Esophagus muscularis mucosa (tissue), 4 donors: ENCODE measurements around the gene NIPBL. TPM values are rescaled to one million over a fixed set of nuclear protein-coding genes. Genes with fewer than 3 reads are reported as not detected.

Source experiments
- DNase-seq: peaks from one replicate; pipeline ENCODE4 v3.0.0-alpha.2; 2017; ENCODE audit errors: extremely low spot score
- H3K27ac ChIP-seq, 4 donors: fragments of 200-600 bp; sonication (generic); replicated peaks in 1 of 4; 1 replicate in 3 of 4; 2 replicates in 1 of 4; pipeline ENCODE4 v1.5.1; 2016 to 2019; ENCODE audit warnings: mild to moderate bottlenecking in 1 of 4
- H3K27me3 ChIP-seq, 4 donors: fragments of 200-600 bp; sonication (generic); one replicate each; pipeline versions ENCODE4 v1.5.1 to v1.6.0; 2016 to 2019
- H3K36me3 ChIP-seq, 4 donors: fragments of 200-600 bp; sonication (generic); one replicate each; pipeline ENCODE4 v1.5.1; 2016 to 2019
- H3K4me1 ChIP-seq, 4 donors: fragments of 200-600 bp; sonication (generic); one replicate each; pipeline ENCODE4 v1.5.1; 2016 to 2019
- H3K4me3 ChIP-seq, 4 donors: fragments of 200-600 bp; sonication (generic); 1 replicate in 2 of 4; 2 replicates in 2 of 4; pipeline ENCODE4 v1.5.1; 2016 to 2019; ENCODE audit warnings: mild to moderate bottlenecking in 4 of 4, moderate library complexity in 1 of 4
- H3K9me3 ChIP-seq, 4 donors: fragments of 200-600 bp; sonication (generic); 1 replicate in 3 of 4; 2 replicates in 1 of 4; pipeline ENCODE4 v1.5.1; 2016 to 2019
- EP300 ChIP-seq: sonication (generic); formaldehyde crosslinking; IDR thresholded peaks from one replicate; pipeline ENCODE4 v1.6.1; 2017; ENCODE audit warnings: antibody characterized with exemption
- POLR2A ChIP-seq: fragments of 450-650 bp; IDR thresholded peaks from one replicate; pipeline ENCODE4 v1.6.1; 2017; ENCODE audit warnings: antibody characterized with exemption, moderate library complexity, mild to moderate bottlenecking, low read depth
- POLR2AphosphoS5 ChIP-seq, 2 donors: sonication (generic); formaldehyde crosslinking; IDR thresholded peaks; one replicate each; pipeline ENCODE4 v1.6.1; 2017; ENCODE audit warnings: antibody characterized with exemption in 2 of 2
- WGBS: methylation state at CpG from one replicate; pipeline ENCODE4 v1.1.5; 2018; 5-methylcytosine and 5-hydroxymethylcytosine counted together
- intact Hi-C: fragments of 100-400 bp; cut with DNase I; formaldehyde crosslinking; loops from one replicate; pipeline ENCODE4 v1.15.1; 2023
- total RNA-seq, 4 donors: library from RNA; depleted of rRNA; stranded (reverse); fragments of >200 nt; gene quantifications; one replicate each; pipeline versions ENCODE4 v1.1.0 to v1.2.1, GENCODE V29; 2016
- TF ChIP-seq, protein P1 (sequence below), 3 experiments: fragments of 200-600 bp in 2 of 3; fragments of 450-650 bp in 1 of 3; sonication (generic) in 2 of 3; IDR thresholded peaks; one replicate each; pipeline ENCODE4 v1.5.1; 2017 to 2019; ENCODE audit warnings: antibody characterized with exemption in 3 of 3, mild to moderate bottlenecking in 2 of 3, moderate library complexity in 1 of 3

The NIPBL gene
- total RNA-seq, 4 donors from 2014 or later: 38.9 to 50.3 (median 40.0) TPM

GRCh38 chr5:36855141-36855495 is 21.5 kb upstream of the NIPBL start:
- intact Hi-C loops: no loop called here
- TF ChIP-seq EP300 (no peak), POLR2AphosphoS5 (IDR thresholded peaks at IDR 0.05) (no peak), POLR2A (no peak)
- TF ChIP-seq, protein P1, sequence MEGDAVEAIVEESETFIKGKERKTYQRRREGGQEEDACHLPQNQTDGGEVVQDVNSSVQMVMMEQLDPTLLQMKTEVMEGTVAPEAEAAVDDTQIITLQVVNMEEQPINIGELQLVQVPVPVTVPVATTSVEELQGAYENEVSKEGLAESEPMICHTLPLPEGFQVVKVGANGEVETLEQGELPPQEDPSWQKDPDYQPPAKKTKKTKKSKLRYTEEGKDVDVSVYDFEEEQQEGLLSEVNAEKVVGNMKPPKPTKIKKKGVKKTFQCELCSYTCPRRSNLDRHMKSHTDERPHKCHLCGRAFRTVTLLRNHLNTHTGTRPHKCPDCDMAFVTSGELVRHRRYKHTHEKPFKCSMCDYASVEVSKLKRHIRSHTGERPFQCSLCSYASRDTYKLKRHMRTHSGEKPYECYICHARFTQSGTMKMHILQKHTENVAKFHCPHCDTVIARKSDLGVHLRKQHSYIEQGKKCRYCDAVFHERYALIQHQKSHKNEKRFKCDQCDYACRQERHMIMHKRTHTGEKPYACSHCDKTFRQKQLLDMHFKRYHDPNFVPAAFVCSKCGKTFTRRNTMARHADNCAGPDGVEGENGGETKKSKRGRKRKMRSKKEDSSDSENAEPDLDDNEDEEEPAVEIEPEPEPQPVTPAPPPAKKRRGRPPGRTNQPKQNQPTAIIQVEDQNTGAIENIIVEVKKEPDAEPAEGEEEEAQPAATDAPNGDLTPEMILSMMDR (IDR thresholded peaks at IDR 0.05): no peak
- H3K27me3 ChIP-seq: peaks cover 0 to 4% (median 0%) of the 10 kb centered on the region in 4 donors

GRCh38 chr5:36861871-36862270 is 14.7 kb upstream of the NIPBL start:
- Histone ChIP-seq H3K4me1 (no peaks in the 10 kb centered on the region), H3K27ac (no peak overlapping the region), H3K36me3 (no peaks in the 10 kb centered on the region), H3K27me3 (no peaks in the 10 kb centered on the region), H3K9me3 (no peaks in the 10 kb centered on the region), H3K4me3 (no peak overlapping the region)
- DNase-seq: no peak
- TF ChIP-seq POLR2A (no peak), POLR2AphosphoS5 (IDR thresholded peaks at IDR 0.05) (no peak), EP300 (no peak)
- TF ChIP-seq, protein P1 (IDR thresholded peaks at IDR 0.05): no peak
- intact Hi-C loops: no loop called here
- 94% methylated on average over 1 of the region's 1 CpG for WGBS

More at GRCh38 chr5:36855141-36855495, 21.5 kb upstream of the NIPBL start:
- Histone ChIP-seq H3K4me3 (no peak overlapping the region), H3K4me1 (no peaks in the 10 kb centered on the region), H3K27ac (no peak overlapping the region), H3K9me3 (no peaks in the 10 kb centered on the region), H3K36me3 (no peaks in the 10 kb centered on the region)
- 91% methylated on average over 10 of the region's 10 CpGs for WGBS
- DNase-seq: no peak

GRCh38 chr5:36870399-36871040 is 6.0 kb upstream of the NIPBL start:
- DNase-seq: no peak
- no peaks in the 10 kb centered on the region for H3K36me3 ChIP-seq
- no peak for TF ChIP-seq EP300
- TF ChIP-seq, protein P1 (IDR thresholded peaks at IDR 0.05): peak; percentile 65 to 71 (median 70)
- no peak for TF ChIP-seq POLR2A
- no peak for TF ChIP-seq POLR2AphosphoS5 (IDR thresholded peaks at IDR 0.05)
- H3K9me3 ChIP-seq: no peaks in the 10 kb centered on the region
- intact Hi-C loops: loop anchor here (2.0 kb wide), 1 partner anchor 132 kb away; no protein-coding TSS in a partner anchor
- no peak overlapping the region for H3K27ac ChIP-seq
- 59% methylated on average over 2 of the region's 2 CpGs for WGBS
- peaks cover 11 to 37% (median 30%) of the 10 kb centered on the region in 4 donors for H3K4me1 ChIP-seq
- no peaks in the 10 kb centered on the region for H3K27me3 ChIP-seq
- H3K4me3 ChIP-seq: no peak overlapping the region

GRCh38 chr5:36874465-36874864 is 2.1 kb upstream of the NIPBL start:
- H3K9me3 ChIP-seq: peaks cover 0 to 4% (median 0%) of the 10 kb centered on the region in 4 donors
- 36% methylated on average over 3 of the region's 3 CpGs for WGBS
- H3K27ac ChIP-seq: peak overlapping the region; percentile 96 to 99 (median 98)
- no peak for DNase-seq
- H3K4me1 ChIP-seq: peaks cover 13 to 51% (median 43%) of the 10 kb centered on the region in 4 donors
- H3K27me3 ChIP-seq: no peaks in the 10 kb centered on the region
- H3K36me3 ChIP-seq: no peaks in the 10 kb centered on the region
- TF ChIP-seq POLR2A (no peak), POLR2AphosphoS5 (IDR thresholded peaks at IDR 0.05) (no peak), EP300 (no peak)
- TF ChIP-seq, protein P1 (IDR thresholded peaks at IDR 0.05): no peak
- intact Hi-C loops: no loop called here
- H3K4me3 ChIP-seq: peak overlapping the region; percentile 71 to 88 (median 84)
